K562 (cell line): ENCODE measurements around the gene SPATA16. TPM values are rescaled to one million over a fixed set of nuclear protein-coding genes. Genes with fewer than 3 reads are reported as not detected.

Experiments used
- CREM ChIP-seq: IDR thresholded peaks from 2 replicates; pipeline ENCODE4 v1.6.1; 2014; ENCODE audit warnings: antibody characterized with exemption, low read depth
- CTBP1 ChIP-seq: fragments of 450-650 bp; IDR thresholded peaks from 2 replicates; pipeline ENCODE4 v1.6.1; 2016; ENCODE audit warnings: borderline replicate concordance
- EHMT2 ChIP-seq: fragments of 450-650 bp; IDR thresholded peaks from 2 replicates; pipeline ENCODE4 v1.6.1; 2018; ENCODE audit warnings: antibody characterized with exemption
- FOSL1 ChIP-seq: fragments of 200-800 bp; sonication (Bioruptor generic); conservative IDR thresholded peaks from 2 replicates; pipeline ENCODE4 v1.6.1; 2016; ENCODE audit warnings: missing genetic modification characterization, missing compliant biosample characterization
- HDAC3 ChIP-seq: fragments of 450-650 bp; IDR thresholded peaks from 2 replicates; pipeline ENCODE4 v1.6.1; 2018; ENCODE audit warnings: borderline replicate concordance, mild to moderate bottlenecking, moderate library complexity; ENCODE audit not compliant: partially characterized antibody
- MYC ChIP-seq, 2 experiments: fragments of 250-450 bp in 1 of 2; sonication (Bioruptor Pico) in 1 of 2; IDR thresholded peaks; 2 replicates each; pipeline versions ENCODE4 v1.5.1 to v1.6.1; 2012 to 2021; ENCODE audit warnings: low read depth in 2 of 2, borderline replicate concordance in 1 of 2, improper control_type of control experiment in 1 of 2, low read length in 1 of 2, mild to moderate bottlenecking in 1 of 2, moderate library complexity in 1 of 2
- MYNN ChIP-seq, 2 experiments: sonication (generic); formaldehyde crosslinking in 1 of 2; IDR thresholded peaks; 2 replicates each; pipeline versions ENCODE4 v1.5.0 to v1.6.1; 2016 to 2020; ENCODE audit warnings: antibody characterized with exemption in 1 of 2, missing genetic modification reagents in 1 of 2
- NEUROD1 ChIP-seq: fragments of 150-350 bp; IDR thresholded peaks from 2 replicates; pipeline ENCODE4 v1.6.1; 2014; ENCODE audit warnings: borderline replicate concordance, low read length, low read depth; ENCODE audit not compliant: partially characterized antibody
- NFATC3 ChIP-seq: fragments of 450-650 bp; IDR thresholded peaks from 2 replicates; pipeline ENCODE4 v1.6.1; 2017; ENCODE audit warnings: mild to moderate bottlenecking
- SNRNP70 ChIP-seq: fragments of 200-400 bp; formaldehyde crosslinking; optimal IDR thresholded peaks from 2 replicates; pipeline ENCODE3; 2017; ENCODE audit warnings: low read depth, low read length
- SP1 ChIP-seq: sonication (generic); formaldehyde crosslinking; IDR thresholded peaks from 2 replicates; pipeline ENCODE4 v1.8.1; 2022; ENCODE audit warnings: mild to moderate bottlenecking, missing genetic modification reagents
- TEAD1 ChIP-seq, 2 experiments: fragments of 450-650 bp in 1 of 2; sonication (generic) in 1 of 2; formaldehyde crosslinking; IDR thresholded peaks; 2 replicates each; pipeline versions ENCODE4 v1.4.0 to v1.8.0; 2020 to 2022; ENCODE audit warnings: mild to moderate bottlenecking in 2 of 2, missing genetic modification reagents in 1 of 2
- TEAD4 ChIP-seq, 2 experiments: sonication (generic) in 1 of 2; formaldehyde crosslinking in 1 of 2; IDR thresholded peaks; 2 replicates each; pipeline versions ENCODE4 v1.6.1 to v1.8.0; 2012 to 2022; ENCODE audit warnings: borderline replicate concordance in 1 of 2, inconsistent platforms in 1 of 2, low read length in 1 of 2, mild to moderate bottlenecking in 1 of 2, missing genetic modification reagents in 1 of 2
- ZNF197 ChIP-seq: fragments of 200-800 bp; sonication (Bioruptor generic); IDR thresholded peaks from 2 replicates; pipeline ENCODE4 v1.6.1; 2016; ENCODE audit warnings: low read depth, missing genetic modification characterization, missing compliant biosample characterization
- ZNF24 ChIP-seq: fragments of 450-650 bp; IDR thresholded peaks from 2 replicates; pipeline ENCODE4 v1.6.1; 2016
- ZNF586 ChIP-seq: fragments of 450-650 bp; formaldehyde crosslinking; conservative IDR thresholded peaks from 2 replicates; pipeline ENCODE4 v1.4.0; 2020; ENCODE audit warnings: mild to moderate bottlenecking, moderate library complexity
- polyA plus RNA-seq, 8 experiments: library from polyadenylated mRNA; depleted of rRNA in 4 of 8; stranded (reverse) in 5 of 8; unstranded in 3 of 8; fragments of >200 nt; fragmentation: Nextera tagmentation in 2 of 8; fragmentation: Illumina TruSeq in 1 of 8; extraction: Ambion mirVana in 2 of 8; extraction: Trizol in 1 of 8; gene quantifications; 2 replicates each; pipeline versions ENCODE4 v1.2.1 to v1.2.3, GENCODE V29; 2011 to 2014; ENCODE audit warnings: inconsistent platforms in 1 of 8, missing spikeins in 1 of 8
- total RNA-seq, 7 experiments: library from RNA; depleted of rRNA in 6 of 7; stranded (reverse); fragments of >200 nt in 6 of 7; fragmentation: Illumina TruSeq in 2 of 7; extraction: Trizol in 2 of 7; gene quantifications; 2 replicates each; pipeline versions ENCODE4 v1.2.1 to v1.2.3, GENCODE V29; 2011 to 2021; ENCODE audit warnings: low replicate concordance in 1 of 7
- TF ChIP-seq, protein P1 (sequence below): fragments of 450-650 bp; formaldehyde crosslinking; conservative IDR thresholded peaks from 2 replicates; pipeline ENCODE4 v1.4.0; 2022; ENCODE audit warnings: mild to moderate bottlenecking, missing genetic modification characterization
- TF ChIP-seq, protein P2 (sequence below): sonication (generic); formaldehyde crosslinking; IDR thresholded peaks from 2 replicates; pipeline ENCODE4 v1.5.0; 2020; ENCODE audit warnings: missing genetic modification reagents

SPATA16 gene
- total and polyA plus RNA-seq, 9 of the 15 experiments (the other 6 are each of a cell fraction or from before 2014, with no cell fraction given), result not detected

DNA sequence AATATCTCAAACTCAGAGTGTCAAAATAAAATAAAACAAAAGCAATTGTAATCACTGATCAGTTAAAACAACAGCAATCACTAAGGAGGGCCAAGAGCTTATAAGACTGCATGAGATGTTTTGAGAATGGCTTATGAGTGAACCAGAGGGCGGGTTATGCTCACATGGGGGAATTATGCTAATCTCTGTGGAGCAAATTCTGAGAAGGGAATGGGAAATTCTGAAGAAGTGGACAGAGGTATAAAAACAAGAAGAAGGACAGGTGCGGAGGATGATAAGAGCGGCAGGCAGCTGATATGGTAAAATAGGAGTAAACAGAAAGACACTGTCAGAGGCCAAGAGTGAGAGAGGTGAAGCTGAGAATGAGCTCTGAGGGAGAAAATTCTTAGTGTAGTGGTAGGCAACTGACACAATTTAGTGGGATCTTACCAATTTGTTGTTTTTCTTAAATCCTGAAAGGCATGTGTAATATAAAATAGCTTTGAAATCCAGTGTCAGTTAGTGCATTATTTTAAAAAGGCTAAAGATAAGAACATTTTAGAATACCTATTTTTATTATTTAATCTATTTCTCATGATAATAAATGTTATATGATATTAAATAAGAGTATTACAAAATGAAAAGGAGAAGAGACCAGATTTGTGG is 133.8 kb downstream of the SPATA16 start (continued):
- TF ChIP-seq TEAD1 (CRISPR knock-in tag; IDR thresholded peaks at IDR 0.05) (peak; percentile 27 to 50; a peak in 1 of 4 replicates), MYNN (IDR thresholded peaks at IDR 0.05) (peak; percentile 72), MYNN (CRISPR knock-in tag; IDR thresholded peaks at IDR 0.05) (no peak), CTBP1 (peak; percentile 94), TEAD4 (IDR thresholded peaks at IDR 0.05; ENCODE audit: low read length) (peak; percentile 97), TEAD4 (CRISPR knock-in tag; IDR thresholded peaks at IDR 0.05; ENCODE audit: borderline replicate concordance) (no peak), ZNF24 (peak; percentile 45; the same call in 1 of the 2 replicates), FOSL1 (tag) (peak; percentile 75), SNRNP70 (no peak), MYC (IDR thresholded peaks at IDR 0.05; ENCODE audit: low read depth, low read length) (peak; percentile 69; the same call in 1 of the 2 replicates), MYC (CRISPR knock-in tag; IDR thresholded peaks at IDR 0.05; ENCODE audit: borderline replicate concordance, low read depth) (no peak), ZNF197 (0 out of 2 replicates have a peak, but pooled peaks have one; percentile 22), NEUROD1 (peak; percentile 78), NFATC3 (peak; percentile 88), CREM (peak; percentile 69), EHMT2 (peak; percentile 70; the same call in 1 of the 2 replicates), HDAC3 (peak; percentile 94), SP1 (CRISPR knock-in tag) (peak; percentile 37; the same call in 1 of the 2 replicates), ZNF586 (CRISPR knock-in tag) (no peak)
- TF ChIP-seq, protein P1, sequence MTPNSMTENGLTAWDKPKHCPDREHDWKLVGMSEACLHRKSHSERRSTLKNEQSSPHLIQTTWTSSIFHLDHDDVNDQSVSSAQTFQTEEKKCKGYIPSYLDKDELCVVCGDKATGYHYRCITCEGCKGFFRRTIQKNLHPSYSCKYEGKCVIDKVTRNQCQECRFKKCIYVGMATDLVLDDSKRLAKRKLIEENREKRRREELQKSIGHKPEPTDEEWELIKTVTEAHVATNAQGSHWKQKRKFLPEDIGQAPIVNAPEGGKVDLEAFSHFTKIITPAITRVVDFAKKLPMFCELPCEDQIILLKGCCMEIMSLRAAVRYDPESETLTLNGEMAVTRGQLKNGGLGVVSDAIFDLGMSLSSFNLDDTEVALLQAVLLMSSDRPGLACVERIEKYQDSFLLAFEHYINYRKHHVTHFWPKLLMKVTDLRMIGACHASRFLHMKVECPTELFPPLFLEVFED, result no peak
- TF ChIP-seq, protein P2, sequence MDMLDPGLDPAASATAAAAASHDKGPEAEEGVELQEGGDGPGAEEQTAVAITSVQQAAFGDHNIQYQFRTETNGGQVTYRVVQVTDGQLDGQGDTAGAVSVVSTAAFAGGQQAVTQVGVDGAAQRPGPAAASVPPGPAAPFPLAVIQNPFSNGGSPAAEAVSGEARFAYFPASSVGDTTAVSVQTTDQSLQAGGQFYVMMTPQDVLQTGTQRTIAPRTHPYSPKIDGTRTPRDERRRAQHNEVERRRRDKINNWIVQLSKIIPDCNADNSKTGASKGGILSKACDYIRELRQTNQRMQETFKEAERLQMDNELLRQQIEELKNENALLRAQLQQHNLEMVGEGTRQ, result peak; percentile 42; the same call in 1 of the 2 replicates
